Naive thymus-derived CD8-positive, alpha-beta T cell (primary cell): ENCODE data around the gene GOLGA5. TPM values are rescaled to one million over a fixed set of nuclear protein-coding genes. Genes with fewer than 3 reads are reported as not detected.

Experiments
- ATAC-seq, 2 donors: fragments of 150-1000 bp; cut with Tn5 transposase in 1 of 2; sonication (Bioruptor Pico), chemical (Tn5 transposase) in 1 of 2; 1 replicate in 1 of 2; 2 replicates in 1 of 2; pipeline ENCODE4 v1.10.0; 2021; ENCODE audit warnings: mild to moderate bottlenecking in 2 of 2, moderate library complexity in 2 of 2
- POLR2A ChIA-PET: fragments of 350-600 bp; sonication (Branson Sonifier 250); formaldehyde crosslinking; loops from one replicate; lab custom pipeline; 2021; ENCODE audit warnings: antibody characterized with exemption; lab: Charles Lee
- DNase-seq, 10 donors: peaks; one replicate each; pipeline versions ENCODE4 v3.0.0 to v3.0.0-alpha.2; 2020 to 2022
- H3K27ac Mint-ChIP-seq, 10 donors: one replicate each; pipeline ENCODE4 v1.8.0; 2020 to 2022; ENCODE audit warnings: mild to moderate bottlenecking in 10 of 10, mixed read lengths in 10 of 10, moderate library complexity in 4 of 10, inconsistent platforms in 1 of 10
- H3K27me3 Mint-ChIP-seq, 5 donors: one replicate each; pipeline ENCODE4 v1.8.0; 2021 to 2022; ENCODE audit warnings: mixed read lengths in 5 of 5
- H3K36me3 Mint-ChIP-seq, 3 donors: one replicate each; pipeline ENCODE4 v1.8.0; 2020 to 2022; ENCODE audit warnings: mixed read lengths in 3 of 3, mild to moderate bottlenecking in 2 of 3, inconsistent platforms in 1 of 3
- H3K4me1 Mint-ChIP-seq, 4 donors: one replicate each; pipeline ENCODE4 v1.8.0; 2021 to 2022; ENCODE audit warnings: mixed read lengths in 4 of 4
- H3K4me3 Mint-ChIP-seq, 10 donors: one replicate each; pipeline ENCODE4 v1.8.0; 2020 to 2022; ENCODE audit warnings: mild to moderate bottlenecking in 10 of 10, mixed read lengths in 10 of 10, moderate library complexity in 6 of 10, inconsistent platforms in 1 of 10
- H3K9me3 Mint-ChIP-seq, 9 donors: one replicate each; pipeline ENCODE4 v1.8.0; 2020 to 2022; ENCODE audit warnings: mixed read lengths in 9 of 9, mild to moderate bottlenecking in 3 of 9, inconsistent platforms in 1 of 9, moderate library complexity in 1 of 9
- polyA plus RNA-seq, 3 donors: library from polyadenylated mRNA; unstranded; fragments of 300-500 nt; fragmentation: Illumina TruSeq; gene quantifications; one replicate each; pipeline ENCODE4 v1.2.3, GENCODE V29; 2021
- total RNA-seq, 8 experiments: library from RNA in 2 of 8; stranded (reverse) in 2 of 8; gene quantifications; one replicate each; pipeline ENCODE4 v1.2.3 and lab custom pipeline; 2021 to 2026

GOLGA5 gene
- total and polyA plus RNA-seq, 5 experiments from 2014 or later: 14.0 to 22.4 (median 20.6) TPM

DNA sequence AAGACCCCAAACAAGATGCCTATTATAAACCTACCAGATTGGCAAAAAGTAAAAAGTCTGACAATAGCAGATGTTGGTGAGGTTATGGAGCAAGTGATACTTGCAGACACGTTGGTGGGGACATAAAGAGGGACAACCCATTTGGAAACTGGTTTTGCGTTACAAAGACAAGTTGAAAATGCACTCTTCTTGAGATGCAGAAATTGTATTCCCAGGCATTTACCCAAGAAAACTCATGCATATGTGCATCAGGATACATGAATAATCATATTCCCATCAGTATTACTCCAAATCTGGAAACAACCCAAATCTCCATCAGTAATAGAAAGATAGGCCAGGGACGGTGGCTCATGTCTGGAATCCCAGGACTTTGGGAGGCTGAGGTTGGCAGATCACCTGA lies 12.8 kb upstream of the GOLGA5 start:
- Mint-ChIP-seq H3K4me1 (peaks cover 2 to 15% (median 5%) of the 10 kb centered on the region in 4 donors), H3K27ac (no peak overlapping the region), H3K4me3 (no peak overlapping the region), H3K36me3 (no peaks in the 10 kb centered on the region), H3K27me3 (no peaks in the 10 kb centered on the region), H3K9me3 (no peaks in the 10 kb centered on the region)
- ATAC-seq: no peak
- no peak for DNase-seq
- POLR2A ChIA-PET: no interaction called here

DNA sequence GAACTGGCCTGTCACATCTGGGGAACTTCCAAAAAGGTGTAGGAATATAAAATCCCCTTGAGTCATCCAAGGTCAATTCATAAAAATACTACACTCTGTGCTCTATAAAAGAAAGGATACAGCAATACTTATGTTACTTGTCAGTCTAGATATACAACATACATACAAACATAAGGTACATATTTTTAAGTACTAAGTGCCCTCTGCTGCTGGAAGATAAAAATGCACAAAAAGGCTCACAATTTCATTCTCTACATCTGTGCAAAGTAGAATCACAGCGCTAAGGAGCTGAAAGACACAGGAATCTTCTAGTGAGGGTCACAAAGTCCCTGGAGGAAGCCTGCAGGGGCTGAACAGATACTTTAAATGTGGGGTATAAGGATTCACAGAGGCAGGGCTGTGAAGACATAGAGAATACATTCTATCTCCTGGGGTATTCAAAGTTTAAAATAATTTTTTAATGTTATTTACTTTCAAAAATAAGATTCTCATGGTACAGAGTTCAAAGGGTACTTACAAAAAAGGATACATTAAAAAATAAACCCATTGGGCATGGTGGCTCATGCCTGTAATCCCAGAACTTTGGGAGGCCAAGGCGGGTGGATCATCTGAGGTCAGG lies 10.2 kb upstream of the GOLGA5 start:
- peak; percentile 87 for ATAC-seq
- POLR2A ChIA-PET: interaction anchor here (0.8 kb wide), 1 partner anchor 10 kb away, joined by 3 read pairs; the partner anchor contains the start of gene GOLGA5
- peaks cover 0 to 5% (median 3%) of the 10 kb centered on the region in 9 donors for H3K9me3 Mint-ChIP-seq

DNA sequence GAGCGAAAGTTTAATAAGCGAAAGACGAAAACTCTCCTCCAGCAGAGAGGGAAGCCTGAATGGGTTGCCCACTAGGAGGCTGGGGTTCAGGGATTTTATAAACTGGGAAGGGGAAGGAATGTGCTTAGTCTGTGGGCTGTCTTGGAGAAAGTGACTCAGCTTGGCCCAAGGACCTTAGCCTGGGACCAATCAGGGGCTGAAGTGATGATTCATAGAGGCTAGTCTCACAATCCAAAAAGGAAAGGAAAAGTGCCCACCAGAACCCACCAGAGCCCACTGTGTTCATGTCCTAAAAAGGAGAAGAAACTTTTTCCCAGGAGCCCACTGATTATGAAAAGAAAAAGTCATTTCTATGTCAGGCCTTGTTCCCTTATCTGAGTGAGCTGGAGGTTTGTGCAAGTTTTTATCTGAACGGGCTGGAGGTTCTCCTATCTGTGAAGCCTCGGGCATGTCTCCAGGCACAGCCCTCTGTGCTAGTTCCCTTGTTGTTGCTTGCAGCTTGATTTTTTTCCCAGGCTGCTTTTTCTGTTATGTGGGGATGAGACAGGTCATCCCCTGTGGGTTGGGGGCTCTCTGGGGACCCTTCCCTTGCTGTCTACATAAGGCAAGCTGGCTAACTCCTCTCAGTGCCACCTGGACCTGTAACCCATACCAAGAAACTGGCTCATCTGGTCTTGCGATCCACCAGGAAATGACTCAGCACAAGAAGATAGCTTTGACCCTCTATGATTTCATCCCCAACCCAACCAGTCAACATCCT lies 8.3 kb upstream of the GOLGA5 start:
- ATAC-seq: no peak
- H3K9me3 Mint-ChIP-seq: peaks cover 8 to 24% (median 18%) of the 10 kb centered on the region in 9 donors
- no peak overlapping the region for H3K27ac Mint-ChIP-seq
- no peaks in the 10 kb centered on the region for H3K27me3 Mint-ChIP-seq
- H3K4me3 Mint-ChIP-seq: no peak overlapping the region
- POLR2A ChIA-PET: interaction anchor here (0.8 kb wide), 1 partner anchor 71 kb away, joined by 4 read pairs; no protein-coding TSS in a partner anchor
- no peak for DNase-seq
- H3K36me3 Mint-ChIP-seq: peaks cover 0 to 17% (median 7%) of the 10 kb centered on the region in 3 donors
- H3K4me1 Mint-ChIP-seq: peaks cover under 1 to 6% (median 3%) of the 10 kb centered on the region in 4 donors

More for the DNA sequence above, 10.2 kb upstream of the GOLGA5 start:
- Mint-ChIP-seq H3K36me3 (no peaks in the 10 kb centered on the region), H3K27me3 (no peaks in the 10 kb centered on the region), H3K27ac (peak overlapping the region in 1 of 10 donors; percentile 27), H3K4me3 (no peak overlapping the region), H3K4me1 (peaks cover 2 to 9% (median 5%) of the 10 kb centered on the region in 4 donors)
- peak in 6 of 10 donors; percentile 24 to 60 (median 42) for DNase-seq

DNA sequence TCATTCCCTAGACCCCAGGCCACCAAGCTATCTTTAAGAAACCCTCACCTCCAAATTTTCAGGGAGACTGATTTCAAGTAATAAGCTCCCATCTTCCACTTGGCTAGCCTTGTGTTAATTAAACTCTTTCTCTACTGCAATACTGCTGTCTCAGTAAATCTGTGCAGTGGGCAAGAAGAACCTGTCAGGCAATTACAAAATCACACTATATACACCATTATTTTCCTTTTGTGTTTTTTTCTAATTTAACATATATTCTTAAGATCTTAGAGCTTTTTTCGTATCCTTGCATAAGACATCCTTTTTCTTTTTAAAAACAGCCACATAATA lies 7.7 kb upstream of the GOLGA5 start:
- Mint-ChIP-seq H3K27me3 (no peaks in the 10 kb centered on the region), H3K9me3 (peaks cover 8 to 29% (median 18%) of the 10 kb centered on the region in 9 donors), H3K36me3 (peaks cover 0 to 20% (median 7%) of the 10 kb centered on the region in 3 donors), H3K4me1 (peaks cover 0 to 6% (median 3%) of the 10 kb centered on the region in 4 donors), H3K4me3 (no peak overlapping the region), H3K27ac (no peak overlapping the region)
- DNase-seq (no peak), ATAC-seq (no peak)
- POLR2A ChIA-PET: no interaction called here

DNA sequence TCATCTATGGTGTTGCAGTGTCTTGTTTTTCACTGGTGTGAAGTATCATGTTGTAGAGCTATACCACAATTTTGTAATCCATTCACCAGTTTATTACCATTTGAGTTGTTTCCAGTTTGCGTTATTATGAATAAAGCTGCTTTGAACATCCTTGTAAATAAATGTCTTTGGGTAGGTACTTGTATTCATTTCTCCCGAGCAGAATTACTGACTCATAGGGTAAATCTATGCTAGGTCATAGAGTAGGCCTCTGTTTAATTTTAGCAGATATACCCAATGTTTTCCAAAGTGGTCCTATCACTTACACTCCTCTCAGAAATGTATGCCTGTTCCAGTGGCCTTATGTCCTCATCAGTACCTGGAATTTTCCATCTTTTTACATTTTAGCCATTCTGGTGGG lies 6.6 kb upstream of the GOLGA5 start:
- H3K4me3 Mint-ChIP-seq: no peak overlapping the region
- POLR2A ChIA-PET: no interaction called here
- peaks cover 0 to 6% (median 3%) of the 10 kb centered on the region in 4 donors for H3K4me1 Mint-ChIP-seq
- ATAC-seq (no peak), DNase-seq (no peak)
- H3K27ac Mint-ChIP-seq: no peak overlapping the region
- peaks cover 0 to 23% (median 7%) of the 10 kb centered on the region in 3 donors for H3K36me3 Mint-ChIP-seq
- peaks cover 8 to 33% (median 18%) of the 10 kb centered on the region in 9 donors for H3K9me3 Mint-ChIP-seq
- no peaks in the 10 kb centered on the region for H3K27me3 Mint-ChIP-seq

DNA sequence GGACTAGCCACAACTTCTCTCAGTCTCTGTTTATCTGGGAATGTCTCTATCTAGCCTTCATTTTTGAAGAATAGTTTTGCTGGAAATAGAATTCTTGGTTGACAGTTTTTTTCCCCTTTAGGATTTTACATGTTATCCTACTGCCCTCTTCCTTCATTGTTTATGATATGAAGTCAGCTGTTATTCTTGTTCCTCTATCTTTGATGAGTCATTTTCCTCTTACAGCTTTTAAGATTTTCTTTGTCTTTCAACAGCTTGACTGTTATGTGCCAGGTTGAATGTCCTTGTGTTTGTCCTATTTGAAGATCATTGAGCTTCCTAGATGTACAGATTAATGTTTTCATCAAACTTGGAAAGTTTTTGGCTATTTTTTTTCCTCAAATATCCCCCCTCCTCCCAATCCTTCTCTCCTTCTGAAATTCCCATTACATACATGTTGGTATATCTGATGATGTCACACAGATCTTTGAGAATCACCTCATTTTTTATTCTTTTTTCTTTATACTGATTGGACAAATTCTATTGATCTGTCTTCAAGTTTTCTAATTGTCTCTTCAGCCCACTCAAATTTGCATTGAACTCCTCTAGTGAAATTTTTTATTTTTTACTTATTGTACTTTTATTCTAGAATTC lies 4.5 kb upstream of the GOLGA5 start:
- H3K27ac Mint-ChIP-seq: no peak overlapping the region
- DNase-seq: no peak
- no peak for ATAC-seq
- peaks cover 4 to 10% (median 10%) of the 10 kb centered on the region in 4 donors for H3K4me1 Mint-ChIP-seq
- H3K27me3 Mint-ChIP-seq: no peaks in the 10 kb centered on the region
- no peak overlapping the region for H3K4me3 Mint-ChIP-seq
- peaks cover 0 to 23% (median 7%) of the 10 kb centered on the region in 3 donors for H3K36me3 Mint-ChIP-seq
- POLR2A ChIA-PET: no interaction called here
- peaks cover 8 to 33% (median 21%) of the 10 kb centered on the region in 9 donors for H3K9me3 Mint-ChIP-seq

DNA sequence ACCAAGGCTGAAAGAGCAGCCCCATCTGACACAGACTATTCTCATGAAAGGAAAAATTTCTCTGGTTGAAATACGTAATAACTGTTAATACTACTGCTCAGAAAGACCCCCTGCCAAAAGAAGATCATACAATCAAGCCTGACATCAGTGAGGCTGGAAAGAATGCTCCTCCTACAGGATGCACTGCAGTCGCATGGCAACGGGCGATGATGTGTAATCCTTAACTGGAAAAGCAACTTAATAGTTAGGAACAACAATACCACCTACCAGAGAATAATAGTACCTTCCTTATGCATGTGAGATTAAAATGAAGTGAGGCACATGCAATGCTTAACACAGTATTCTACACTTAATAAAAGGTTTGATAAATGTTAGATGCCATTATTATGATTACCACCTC lies 1.2 kb upstream of the GOLGA5 start:
- Mint-ChIP-seq H3K4me1 (peaks cover 13 to 37% (median 36%) of the 10 kb centered on the region in 4 donors), H3K36me3 (peaks cover 7 to 23% (median 9%) of the 10 kb centered on the region in 3 donors), H3K27ac (peak overlapping the region in 7 of 10 donors; percentile 4 to 95 (median 37)), H3K9me3 (peaks cover 8 to 33% (median 21%) of the 10 kb centered on the region in 9 donors), H3K4me3 (peak overlapping the region in 6 of 10 donors; percentile 14 to 88 (median 54)), H3K27me3 (no peaks in the 10 kb centered on the region)
- ATAC-seq: no peak
- no peak for DNase-seq
- POLR2A ChIA-PET: interaction anchor here (0.5 to 1.9 kb wide), 5 partner anchors 9 to 671 kb away, joined by 3 to 8 read pairs (median 3); partner anchors contain the start of genes CPSF2 and NDUFB1

DNA sequence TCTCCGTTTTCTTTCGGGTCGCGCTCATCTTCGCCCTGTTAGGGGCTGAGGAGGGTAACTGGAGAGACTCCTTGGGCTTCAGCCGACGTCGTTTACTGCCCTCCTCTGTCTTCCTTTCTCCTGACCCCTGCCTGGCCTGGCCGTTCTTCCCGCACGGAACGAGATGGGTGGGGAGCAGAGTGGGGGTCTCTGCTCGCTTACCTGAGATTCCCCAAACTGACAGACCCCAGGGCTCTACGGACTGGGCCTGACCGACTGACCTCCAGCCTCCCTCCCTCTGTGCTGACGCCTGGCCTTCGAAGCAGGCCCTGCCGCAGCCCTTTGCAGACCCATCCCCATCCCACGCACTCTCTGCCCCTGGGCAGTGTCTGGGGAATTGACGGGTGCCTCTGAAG lies 439 bp downstream of the GOLGA5 start:
- peaks cover 14 to 45% (median 44%) of the 10 kb centered on the region in 4 donors for H3K4me1 Mint-ChIP-seq
- DNase-seq: peak in 3 of 10 donors; percentile 1 to 19 (median 4)
- no peaks in the 10 kb centered on the region for H3K27me3 Mint-ChIP-seq
- ATAC-seq: no peak
- peak overlapping the region; percentile 80 to 98 (median 92) for H3K4me3 Mint-ChIP-seq
- H3K9me3 Mint-ChIP-seq: peaks cover 2 to 23% (median 12%) of the 10 kb centered on the region in 9 donors
- peaks cover 2 to 19% (median 18%) of the 10 kb centered on the region in 3 donors for H3K36me3 Mint-ChIP-seq
- peak overlapping the region; percentile 90 to 98 (median 94) for H3K27ac Mint-ChIP-seq
- POLR2A ChIA-PET: interaction anchor here (0.9 to 1.9 kb wide), 8 partner anchors 10 to 755 kb away, joined by 3 to 9 read pairs (median 3); partner anchors contain the start of genes CPSF2, LGMN, MOAP1 and NDUFB1

DNA sequence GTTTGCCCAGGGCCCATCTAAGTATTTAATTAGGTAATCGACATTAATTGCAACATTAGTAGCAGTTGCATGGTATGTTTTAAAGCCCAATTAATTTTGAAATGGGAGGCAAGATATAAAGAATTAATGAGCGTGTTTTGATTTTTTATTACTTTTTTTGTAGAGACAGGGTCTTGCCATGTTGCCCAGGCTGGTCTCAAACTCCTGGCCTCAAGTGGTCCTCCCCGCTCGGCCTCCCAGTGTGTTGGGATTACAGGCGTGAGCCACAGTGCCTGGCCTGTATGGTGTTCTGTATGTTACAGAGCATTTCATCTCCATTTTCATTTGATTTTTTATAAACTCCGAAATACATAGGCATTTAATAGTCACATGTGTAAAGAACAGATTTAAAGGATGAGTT lies 856 bp downstream of the GOLGA5 start:
- no peak for ATAC-seq
- Mint-ChIP-seq H3K9me3 (peaks cover 0 to 19% (median 9%) of the 10 kb centered on the region in 9 donors), H3K27me3 (no peaks in the 10 kb centered on the region), H3K27ac (peak overlapping the region; percentile 90 to 98 (median 94)), H3K4me3 (peak overlapping the region; percentile 80 to 98 (median 92)), H3K36me3 (peaks cover 4 to 23% (median 14%) of the 10 kb centered on the region in 3 donors), H3K4me1 (peaks cover 17 to 49% (median 48%) of the 10 kb centered on the region in 4 donors)
- peak in 1 of 10 donors; percentile 1 for DNase-seq
- POLR2A ChIA-PET: interaction anchor here (0.9 to 1.0 kb wide), 2 partner anchors 674 to 755 kb away, joined by 3 read pairs; partner anchors contain the start of genes CPSF2, NDUFB1 and TRIP11

DNA sequence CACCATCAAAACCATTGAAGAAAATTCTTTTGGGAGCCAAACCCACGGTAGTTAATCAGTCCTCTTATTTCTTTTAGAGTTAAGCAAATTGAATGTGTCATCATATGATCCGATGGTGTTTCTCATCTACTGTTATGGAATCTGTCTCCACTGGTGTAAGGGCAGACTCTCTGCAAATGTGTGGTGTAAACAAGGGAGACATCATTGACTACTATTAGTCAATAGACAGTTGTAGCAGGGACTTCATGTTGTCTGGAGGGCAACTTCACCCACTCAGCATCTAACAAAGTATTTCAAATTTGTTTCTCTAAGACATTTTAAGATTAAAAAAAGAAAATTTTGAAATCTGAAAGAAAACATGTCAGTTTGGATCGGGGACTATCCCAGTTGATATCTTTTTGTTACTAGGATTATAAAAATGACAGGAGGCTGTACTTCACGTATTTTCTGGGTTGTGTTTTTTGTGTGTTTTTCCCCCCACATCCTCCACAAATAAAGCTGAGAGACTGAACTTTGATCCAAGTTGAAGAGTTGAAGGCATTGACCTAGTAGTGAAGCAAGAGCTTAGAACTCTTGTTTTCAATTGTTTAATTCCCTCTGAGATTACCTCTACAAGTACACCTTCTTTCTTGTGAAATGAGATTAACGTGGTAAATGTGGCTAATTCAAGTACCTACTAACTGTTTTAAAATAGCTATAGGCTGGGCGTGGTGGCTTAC lies 4.0 kb downstream of the GOLGA5 start:
- peak overlapping the region in 2 of 10 donors; percentile 1 to 14 for H3K4me3 Mint-ChIP-seq
- peaks cover 28 to 74% (median 71%) of the 10 kb centered on the region in 4 donors for H3K4me1 Mint-ChIP-seq
- peaks cover 0 to 4% (median 0%) of the 10 kb centered on the region in 9 donors for H3K9me3 Mint-ChIP-seq
- H3K27ac Mint-ChIP-seq: peak overlapping the region in 4 of 10 donors; percentile 2 to 43 (median 28)
- DNase-seq (no peak), ATAC-seq (no peak)
- H3K36me3 Mint-ChIP-seq: peaks cover 0 to 49% (median 12%) of the 10 kb centered on the region in 3 donors
- no peaks in the 10 kb centered on the region for H3K27me3 Mint-ChIP-seq
- POLR2A ChIA-PET: no interaction called here

DNA sequence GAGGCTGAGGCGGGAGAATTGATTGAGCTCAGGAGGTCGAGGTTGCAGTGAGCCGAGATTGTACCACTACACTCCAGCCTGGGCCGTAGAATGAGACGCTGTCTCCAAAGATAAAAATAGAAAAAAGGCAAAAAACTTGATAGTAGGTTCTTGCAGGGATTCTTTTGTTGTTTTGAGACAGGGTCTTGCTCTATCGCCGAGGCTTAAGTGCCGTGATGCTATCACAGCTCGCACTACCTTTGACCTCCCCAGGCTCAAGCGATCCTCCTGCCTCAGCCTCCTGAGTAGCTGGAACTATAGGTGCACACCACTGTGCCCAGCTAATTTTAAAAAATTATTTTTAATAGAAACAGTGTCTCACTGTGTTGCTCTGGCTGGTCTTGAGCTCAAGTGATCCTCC lies 4.7 kb downstream of the GOLGA5 start:
- Mint-ChIP-seq H3K27me3 (no peaks in the 10 kb centered on the region), H3K27ac (no peak overlapping the region), H3K4me3 (no peak overlapping the region), H3K4me1 (peaks cover 28 to 74% (median 70%) of the 10 kb centered on the region in 4 donors), H3K36me3 (peaks cover 0 to 56% (median 19%) of the 10 kb centered on the region in 3 donors), H3K9me3 (no peaks in the 10 kb centered on the region)
- POLR2A ChIA-PET: interaction anchor here (0.7 kb wide), 1 partner anchor 43 kb away, joined by 3 read pairs; no protein-coding TSS in a partner anchor
- no peak for ATAC-seq
- DNase-seq: no peak
